Hepatocyte (in vitro differentiated cells): ENCODE results near the gene SMIM45.

Experiments used
- DNase-seq: peaks from one replicate; pipeline ENCODE4 v3.0.0-alpha.2; 2016; ENCODE audit warnings: low spot score
- H2AFZ ChIP-seq: fragments of 200-600 bp; sonication (generic); 2 replicates; pipeline ENCODE4 v1.6.0; 2016; ENCODE audit warnings: antibody characterized with exemption, mild to moderate bottlenecking
- H3K27ac ChIP-seq: fragments of 200-600 bp; sonication (generic); 2 replicates; pipeline ENCODE4 v1.5.1; 2016; ENCODE audit warnings: mild to moderate bottlenecking
- H3K27me3 ChIP-seq: fragments of 200-600 bp; sonication (generic); 2 replicates; pipeline ENCODE4 v1.6.1; 2016
- H3K36me3 ChIP-seq: fragments of 200-600 bp; sonication (generic); replicated peaks from 2 replicates; pipeline ENCODE4 v1.5.1; 2016; ENCODE audit warnings: low read depth; ENCODE audit not compliant: insufficient read depth
- H3K4me1 ChIP-seq: fragments of 200-600 bp; sonication (generic); 2 replicates; pipeline ENCODE4 v1.5.1; 2016; ENCODE audit warnings: mild to moderate bottlenecking, moderate library complexity; ENCODE audit not compliant: insufficient read depth
- H3K4me2 ChIP-seq: fragments of 200-600 bp; sonication (generic); 2 replicates; pipeline ENCODE4 v1.6.0; 2016
- H3K4me3 ChIP-seq: fragments of 200-600 bp; sonication (generic); 2 replicates; pipeline ENCODE4 v1.5.1; 2016; ENCODE audit warnings: mild to moderate bottlenecking
- H3K79me2 ChIP-seq: fragments of 200-600 bp; sonication (generic); 2 replicates; pipeline ENCODE4 v1.6.0; 2017; ENCODE audit warnings: mild to moderate bottlenecking
- H3K9me2 ChIP-seq: fragments of 200-600 bp; sonication (generic); replicated peaks from 2 replicates; pipeline ENCODE4 v1.6.0; 2017; ENCODE audit warnings: mild to moderate bottlenecking; ENCODE audit not compliant: insufficient read depth
- H3K9me3 ChIP-seq: fragments of 200-600 bp; sonication (generic); 2 replicates; pipeline ENCODE4 v1.5.1; 2016; ENCODE audit warnings: low read depth, mild to moderate bottlenecking
- H4K20me1 ChIP-seq: fragments of 200-600 bp; sonication (generic); 2 replicates; pipeline ENCODE4 v1.6.0; 2016; ENCODE audit warnings: mild to moderate bottlenecking; ENCODE audit not compliant: insufficient read depth, poor library complexity, severe bottlenecking
- CTCF ChIP-seq: fragments of 200-600 bp; sonication (generic); IDR thresholded peaks from 2 replicates; pipeline ENCODE4 v1.5.1; 2016; ENCODE audit warnings: antibody characterized with exemption, mild to moderate bottlenecking; ENCODE audit not compliant: poor library complexity
- EZH2 ChIP-seq: fragments of 200-600 bp; sonication (generic); IDR thresholded peaks from 2 replicates; pipeline ENCODE4 v1.6.1; 2016; ENCODE audit warnings: antibody characterized with exemption, mild to moderate bottlenecking, borderline replicate concordance
- EZH2phosphoT487 ChIP-seq: fragments of 200-600 bp; sonication (generic); IDR thresholded peaks from one replicate; pipeline ENCODE4 v1.6.1; 2018; ENCODE audit warnings: antibody characterized with exemption, mild to moderate bottlenecking, low read depth, moderate library complexity; ENCODE audit not compliant: unreplicated experiment, severe bottlenecking
- WGBS: methylation state at CpG from one replicate; pipeline ENCODE4 v1.1.6; 2016; ENCODE audit warnings: low lambda C conversion rate; ENCODE audit errors: missing lambda C conversion rate; 5-methylcytosine and 5-hydroxymethylcytosine counted together

The SMIM45 gene

GRCh38 chr22:41974691-41975290, 22.8 kb downstream of the SMIM45 start:
- H3K4me1 ChIP-seq = no peaks in the 10 kb centered on the region
- H3K9me3 ChIP-seq = no peaks in the 10 kb centered on the region
- H3K79me2 ChIP-seq = no peaks in the 10 kb centered on the region
- H3K27ac ChIP-seq = no peak overlapping the region
- no peaks in the 10 kb centered on the region for H4K20me1 ChIP-seq
- peaks cover 43% of the 10 kb centered on the region for H3K27me3 ChIP-seq
- TF ChIP-seq EZH2 = no peak
- no peak for TF ChIP-seq CTCF
- no peak for TF ChIP-seq EZH2phosphoT487
- no peaks in the 10 kb centered on the region for H3K9me2 ChIP-seq
- H3K36me3 ChIP-seq = no peaks in the 10 kb centered on the region
- no peak overlapping the region for H3K4me2 ChIP-seq
- no peak overlapping the region for H2AFZ ChIP-seq
- H3K4me3 ChIP-seq = no peak overlapping the region
- DNase-seq = no peak
- WGBS = 80% methylated on average over 10 of the region's 10 CpGs

- Histone ChIP-seq H3K4me1 (no peaks in the 10 kb centered on the region), H3K4me3 (no peak overlapping the region), H3K27ac (no peak overlapping the region), H3K4me2 (no peak overlapping the region), H3K36me3 (no peaks in the 10 kb centered on the region), H4K20me1 (no peaks in the 10 kb centered on the region), H2AFZ (no peak overlapping the region), H3K79me2 (no peaks in the 10 kb centered on the region), H3K27me3 (peaks cover 43% of the 10 kb centered on the region), H3K9me2 (no peaks in the 10 kb centered on the region), H3K9me3 (no peaks in the 10 kb centered on the region)
- TF ChIP-seq CTCF (no peak), EZH2phosphoT487 (no peak), EZH2 (no peak)
- 68% methylated on average over 12 of the region's 12 CpGs for WGBS
- DNase-seq = no peak
Observed at GRCh38 chr22:41975299-41976069, 23.5 kb downstream of the SMIM45 start.

GRCh38 chr22:41976070-41976901, 24.3 kb downstream of the SMIM45 start:
- Histone ChIP-seq H2AFZ (peak overlapping the region; percentile 66), H3K79me2 (no peaks in the 10 kb centered on the region), H3K4me2 (peak overlapping the region; percentile 96), H3K27me3 (peaks cover 43% of the 10 kb centered on the region), H4K20me1 (no peaks in the 10 kb centered on the region), H3K9me2 (no peaks in the 10 kb centered on the region), H3K27ac (no peak overlapping the region), H3K36me3 (no peaks in the 10 kb centered on the region), H3K4me3 (peak overlapping the region; percentile 42), H3K9me3 (no peaks in the 10 kb centered on the region), H3K4me1 (no peaks in the 10 kb centered on the region)
- peak; percentile 68 for DNase-seq
- 4% methylated on average over 42 of the region's 72 CpGs for WGBS
- TF ChIP-seq EZH2 (no peak), CTCF (no peak), EZH2phosphoT487 (no peak)
